Skeletal muscle satellite cell (primary cell): Measurements from ENCODE around the gene BTK.

Source experiments
- H3K27me3 ChIP-seq: 2 replicates; pipeline ENCODE4 v1.7.0; 2013; ENCODE audit warnings: low read length; ENCODE audit not compliant: control insufficient read depth, insufficient read depth
- H3K36me3 ChIP-seq: 2 replicates; pipeline ENCODE4 v1.7.0; 2013; ENCODE audit warnings: mild to moderate bottlenecking, control low read depth, low read length; ENCODE audit not compliant: insufficient read depth
- H3K4me1 ChIP-seq: 2 replicates; pipeline ENCODE4 v1.7.0; 2013; ENCODE audit warnings: low read length; ENCODE audit not compliant: control insufficient read depth, insufficient read depth
- H3K4me2 ChIP-seq: 2 replicates; pipeline ENCODE4 v1.7.0; 2013; ENCODE audit warnings: mild to moderate bottlenecking, low read length
- H3K4me3 ChIP-seq: 2 replicates; pipeline ENCODE4 v1.7.0; 2013; ENCODE audit warnings: low read length
- H3K9ac ChIP-seq: 2 replicates; pipeline ENCODE4 v1.7.0; 2013; ENCODE audit warnings: mild to moderate bottlenecking, low read depth, low read length, moderate library complexity
- H3K9me3 ChIP-seq: replicated peaks from 2 replicates; pipeline ENCODE4 v1.7.0; 2013; ENCODE audit warnings: mild to moderate bottlenecking, control low read depth, low read length

Gene BTK

DNA sequence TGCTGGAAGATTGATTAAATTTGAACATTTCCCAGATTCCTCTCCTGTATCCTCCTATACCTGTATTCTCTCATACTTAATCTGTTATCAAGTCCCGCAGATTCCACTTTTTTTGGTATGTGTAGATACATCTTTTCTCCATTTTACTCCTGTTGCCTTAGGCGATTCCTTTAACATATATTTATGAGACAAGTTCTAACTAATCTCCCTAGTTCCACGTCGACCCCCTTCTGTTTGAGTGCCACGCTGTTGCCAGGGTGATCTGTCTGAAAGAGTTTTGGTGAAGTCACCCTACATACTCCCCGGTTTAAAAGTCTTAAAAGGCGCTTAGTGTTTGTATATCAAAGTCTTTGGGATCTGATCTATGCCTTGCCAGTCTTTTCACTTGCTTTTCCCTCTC is 24.5 kb upstream of the BTK start:
- no peaks in the 10 kb centered on the region for H3K4me1 ChIP-seq
- peak overlapping the region; percentile 98 for H3K9ac ChIP-seq
- H3K36me3 ChIP-seq: peaks cover 14% of the 10 kb centered on the region
- H3K9me3 ChIP-seq: no peaks in the 10 kb centered on the region
- peak overlapping the region; percentile 80 for H3K4me3 ChIP-seq
- H3K27me3 ChIP-seq: no peaks in the 10 kb centered on the region
- peak overlapping the region; percentile 84 for H3K4me2 ChIP-seq

DNA sequence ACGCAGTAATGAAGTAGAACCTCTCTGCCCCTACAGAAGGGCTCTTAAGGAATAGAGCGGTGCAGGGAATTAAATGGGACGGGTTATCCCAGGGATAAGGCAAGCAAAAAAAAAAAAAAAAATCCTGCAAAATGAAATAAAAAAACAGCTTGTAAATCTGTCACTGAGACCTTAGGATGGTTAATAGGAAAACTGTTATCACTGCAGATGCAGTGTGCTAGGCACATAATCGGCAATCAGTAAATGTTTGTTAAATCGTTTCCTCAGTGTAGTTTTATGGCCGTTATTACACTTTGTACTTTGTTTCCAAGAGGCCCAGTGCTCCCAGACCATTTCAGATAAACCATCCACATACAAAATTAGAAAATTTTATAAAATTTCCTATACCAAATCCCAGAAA is 23.1 kb upstream of the BTK start:
- no peaks in the 10 kb centered on the region for H3K9me3 ChIP-seq
- no peaks in the 10 kb centered on the region for H3K4me1 ChIP-seq
- peaks cover 14% of the 10 kb centered on the region for H3K36me3 ChIP-seq
- H3K4me2 ChIP-seq: peak overlapping the region; percentile 84
- H3K4me3 ChIP-seq: peak overlapping the region; percentile 80
- no peaks in the 10 kb centered on the region for H3K27me3 ChIP-seq
- H3K9ac ChIP-seq: peak overlapping the region; percentile 98

- H3K9ac ChIP-seq: peak overlapping the region; percentile 98
Measured at GRCh38 chrX:101408532-101408841, 22.5 kb upstream of the BTK start.

DNA sequence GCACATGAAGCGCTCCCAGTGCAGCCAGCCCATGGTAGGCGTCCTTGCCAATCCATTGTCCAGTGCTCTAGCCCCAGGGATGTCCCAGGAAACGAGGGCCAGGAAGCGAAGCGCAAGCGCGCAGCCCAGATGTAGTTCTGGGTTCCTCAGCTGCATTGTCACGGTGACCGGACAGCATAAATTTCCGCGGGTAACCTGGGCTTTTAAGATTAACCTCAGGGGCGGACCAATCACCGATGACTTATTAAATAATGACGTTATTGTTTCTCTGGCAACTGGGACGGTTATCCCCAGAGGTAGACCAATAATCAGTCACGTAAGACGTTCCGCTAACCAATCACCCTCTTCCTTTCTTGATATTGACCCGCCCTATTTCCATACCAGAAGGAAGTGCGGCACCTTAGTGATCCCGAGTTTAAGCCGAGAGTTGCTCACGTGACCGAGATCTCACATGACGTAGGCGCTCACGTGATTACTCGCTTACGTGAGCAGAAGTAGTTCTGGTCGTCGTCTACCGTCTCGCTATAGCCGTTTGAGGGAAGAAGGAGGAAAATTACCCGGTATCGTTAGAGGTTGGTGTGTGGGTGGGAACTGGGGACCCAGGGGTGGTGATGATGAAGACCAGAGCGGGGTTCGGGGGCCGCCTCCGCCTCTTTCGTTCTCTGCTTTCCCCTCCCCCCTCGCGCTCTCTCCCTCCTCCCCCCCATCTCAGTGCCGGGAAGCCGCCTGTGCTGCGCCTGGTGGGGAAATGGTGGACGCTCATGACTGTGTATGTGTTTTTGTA is 21.9 kb upstream of the BTK start, which contains the start of the genes GLA and HNRNPH2:
TSS of gene GLA (minus strand) at position 178 of the 784 bp plus-strand sequence. CDS start at position 156, 22 bp downstream.
TSS of gene HNRNPH2 (plus strand) at position 475 of the 784 bp plus-strand sequence. CDS start 3,767 bp downstream, outside the sequence.
- Histone ChIP-seq H3K9ac (peak within 1 kb of the TSS; percentile 98), H3K36me3 (peaks cover 13% of the 10 kb centered on the region), H3K4me3 (peak within 1 kb of the TSS; percentile 80), H3K9me3 (no peaks in the 10 kb centered on the region), H3K4me2 (peak within 1 kb of the TSS; percentile 84), H3K4me1 (no peaks in the 10 kb centered on the region), H3K27me3 (no peaks in the 10 kb centered on the region)

More at GRCh38 chrX:101408532-101408841, 22.5 kb upstream of the BTK start:
- H3K4me2 ChIP-seq: peak overlapping the region; percentile 84
- peaks cover 14% of the 10 kb centered on the region for H3K36me3 ChIP-seq
- H3K27me3 ChIP-seq: no peaks in the 10 kb centered on the region
- H3K4me3 ChIP-seq: peak overlapping the region; percentile 80
- H3K9me3 ChIP-seq: no peaks in the 10 kb centered on the region
- H3K4me1 ChIP-seq: no peaks in the 10 kb centered on the region

DNA sequence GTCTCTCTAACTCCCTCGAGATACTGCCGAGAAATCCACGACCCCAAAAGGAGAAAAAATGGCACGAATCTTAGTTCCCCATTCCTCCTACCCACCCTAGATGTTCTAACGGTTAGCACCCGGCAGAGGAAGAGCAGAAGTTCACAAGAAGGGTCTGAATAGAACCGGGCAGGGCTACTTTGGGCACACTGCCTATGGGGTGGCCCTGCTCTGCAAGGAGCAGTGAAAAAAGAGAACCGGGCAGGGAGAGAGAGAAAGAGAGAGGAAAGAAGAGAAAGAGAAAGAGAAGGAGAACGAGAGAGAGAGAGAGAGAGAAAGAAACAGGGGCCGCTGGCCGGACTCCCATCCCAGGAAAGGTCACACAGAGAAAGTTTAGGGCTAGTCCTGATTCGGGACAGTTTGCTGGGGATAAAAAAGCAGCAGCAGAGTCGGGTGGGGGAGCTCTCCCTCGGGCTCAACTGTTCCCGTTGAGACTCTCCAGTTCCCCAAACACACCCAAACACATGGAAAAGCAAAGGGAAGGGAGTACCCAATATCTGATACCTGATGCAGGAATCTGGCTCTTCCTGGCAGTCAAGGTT is 21.3 kb upstream of the BTK start:
- peak overlapping the region; percentile 82 for H3K4me2 ChIP-seq
- no peaks in the 10 kb centered on the region for H3K9me3 ChIP-seq
- H3K36me3 ChIP-seq: peaks cover 7% of the 10 kb centered on the region
- H3K27me3 ChIP-seq: no peaks in the 10 kb centered on the region
- H3K4me3 ChIP-seq: peak overlapping the region; percentile 79
- H3K9ac ChIP-seq: peak overlapping the region; percentile 88
- H3K4me1 ChIP-seq: no peaks in the 10 kb centered on the region

- Histone ChIP-seq H3K4me1 (no peaks in the 10 kb centered on the region), H3K9me3 (no peaks in the 10 kb centered on the region), H3K4me2 (no peak overlapping the region), H3K9ac (no peak overlapping the region), H3K27me3 (no peaks in the 10 kb centered on the region), H3K4me3 (no peak overlapping the region), H3K36me3 (peaks cover 11% of the 10 kb centered on the region)
Measured at GRCh38 chrX:101399825-101400224, 13.8 kb upstream of the BTK start.

- Histone ChIP-seq H3K9ac (no peak overlapping the region), H3K36me3 (peaks cover 15% of the 10 kb centered on the region)
Measured at GRCh38 chrX:101398694-101399093, 12.7 kb upstream of the BTK start.

GRCh38 chrX:101397779-101398178 is 11.8 kb upstream of the BTK start:
- H3K4me3 ChIP-seq: no peak overlapping the region
- no peaks in the 10 kb centered on the region for H3K9me3 ChIP-seq
- H3K27me3 ChIP-seq: no peaks in the 10 kb centered on the region
- no peak overlapping the region for H3K4me2 ChIP-seq
- peaks cover 5% of the 10 kb centered on the region for H3K4me1 ChIP-seq
- peaks cover 22% of the 10 kb centered on the region for H3K36me3 ChIP-seq
- H3K9ac ChIP-seq: no peak overlapping the region

More at GRCh38 chrX:101398694-101399093, 12.7 kb upstream of the BTK start:
- Histone ChIP-seq H3K27me3 (no peaks in the 10 kb centered on the region), H3K9me3 (no peaks in the 10 kb centered on the region), H3K4me3 (no peak overlapping the region), H3K4me1 (no peaks in the 10 kb centered on the region), H3K4me2 (no peak overlapping the region)

- H3K4me1 ChIP-seq: peaks cover 9% of the 10 kb centered on the region
- no peaks in the 10 kb centered on the region for H3K9me3 ChIP-seq
- H3K27me3 ChIP-seq: no peaks in the 10 kb centered on the region
- H3K36me3 ChIP-seq: peaks cover 33% of the 10 kb centered on the region
- H3K4me2 ChIP-seq: no peak overlapping the region
- H3K4me3 ChIP-seq: no peak overlapping the region
- H3K9ac ChIP-seq: no peak overlapping the region
Measured at GRCh38 chrX:101395789-101396188, 9.8 kb upstream of the BTK start.

- Histone ChIP-seq H3K4me3 (no peak overlapping the region), H3K4me1 (peaks cover 9% of the 10 kb centered on the region), H3K9ac (no peak overlapping the region), H3K4me2 (no peak overlapping the region), H3K36me3 (peaks cover 33% of the 10 kb centered on the region), H3K9me3 (no peaks in the 10 kb centered on the region), H3K27me3 (no peaks in the 10 kb centered on the region)
Measured at GRCh38 chrX:101394372-101394771, 8.4 kb upstream of the BTK start.

- no peak overlapping the region for H3K4me3 ChIP-seq
- no peaks in the 10 kb centered on the region for H3K27me3 ChIP-seq
- peaks cover 9% of the 10 kb centered on the region for H3K4me1 ChIP-seq
- H3K4me2 ChIP-seq: peak overlapping the region; percentile 77
- no peaks in the 10 kb centered on the region for H3K9me3 ChIP-seq
- H3K36me3 ChIP-seq: peaks cover 33% of the 10 kb centered on the region
- H3K9ac ChIP-seq: no peak overlapping the region
Measured at GRCh38 chrX:101393530-101394305, 7.7 kb upstream of the BTK start.
